Activated T-cell treated with anti-CD3 and anti-CD28 coated beads for 48 hours (primary cell): Measurements from ENCODE around the gene LAYN.

Experiments
- DNase-seq: peaks from one replicate; pipeline ENCODE4 v3.0.0-alpha.2; 2020; ENCODE audit warnings: low read depth

Gene LAYN

DNA sequence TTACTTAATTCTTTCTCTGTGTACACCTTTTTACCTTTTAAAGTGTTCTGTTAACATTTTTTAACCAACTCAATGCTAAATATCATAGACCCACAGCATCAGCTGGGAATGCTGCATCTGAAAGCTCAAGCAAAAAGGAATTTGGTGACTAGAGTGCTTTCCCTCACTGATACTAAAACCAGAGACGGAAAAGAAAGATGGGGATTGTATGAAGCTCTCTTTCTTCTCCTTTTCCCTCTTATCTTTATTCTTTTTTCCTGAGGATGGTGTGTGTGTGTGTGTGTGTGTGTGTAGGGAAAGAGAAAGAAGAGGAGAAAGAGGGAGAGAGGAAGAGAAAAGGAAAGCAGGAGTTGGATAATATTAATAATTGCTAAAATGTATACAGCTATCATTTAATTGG lies 57.6 kb downstream of the LAYN start:
- no peak for DNase-seq

DNA sequence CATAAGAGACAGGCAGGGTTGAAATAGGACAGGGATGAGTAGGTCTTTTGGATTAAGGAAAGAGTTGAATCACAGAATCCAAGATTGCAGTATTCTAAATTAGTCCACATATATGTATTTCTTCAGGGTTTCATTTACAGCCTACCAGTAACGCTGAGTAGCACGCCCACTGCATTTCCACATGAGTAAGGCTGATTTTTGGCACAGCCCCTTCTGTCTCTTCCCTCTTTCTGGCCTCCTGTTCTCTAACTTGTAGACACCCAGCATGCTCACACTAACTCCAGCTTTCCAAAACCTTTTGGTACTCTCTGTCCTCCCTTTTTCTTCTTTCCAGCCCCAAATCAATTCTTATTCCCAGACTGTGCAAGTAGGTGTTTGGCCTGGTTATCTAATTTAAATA lies 58.0 kb downstream of the LAYN start:
- no peak for DNase-seq

DNA sequence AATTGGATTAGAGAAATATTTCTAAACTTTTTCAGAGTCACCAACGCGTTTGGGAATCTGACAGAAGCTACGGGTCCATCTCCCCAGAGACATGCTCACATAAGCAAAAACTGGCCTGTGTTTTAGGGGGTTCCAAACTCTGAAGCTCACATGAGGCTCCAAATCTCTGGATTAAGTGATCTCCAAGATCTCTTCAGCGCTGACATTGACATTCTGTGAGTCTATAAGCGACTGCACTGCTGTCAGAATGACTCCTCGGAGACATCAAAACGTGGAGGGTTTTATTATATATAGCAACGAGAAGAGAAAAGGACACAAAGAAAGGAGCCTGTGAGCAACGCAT lies 61.1 kb downstream of the LAYN start:
- DNase-seq = no peak

DNA sequence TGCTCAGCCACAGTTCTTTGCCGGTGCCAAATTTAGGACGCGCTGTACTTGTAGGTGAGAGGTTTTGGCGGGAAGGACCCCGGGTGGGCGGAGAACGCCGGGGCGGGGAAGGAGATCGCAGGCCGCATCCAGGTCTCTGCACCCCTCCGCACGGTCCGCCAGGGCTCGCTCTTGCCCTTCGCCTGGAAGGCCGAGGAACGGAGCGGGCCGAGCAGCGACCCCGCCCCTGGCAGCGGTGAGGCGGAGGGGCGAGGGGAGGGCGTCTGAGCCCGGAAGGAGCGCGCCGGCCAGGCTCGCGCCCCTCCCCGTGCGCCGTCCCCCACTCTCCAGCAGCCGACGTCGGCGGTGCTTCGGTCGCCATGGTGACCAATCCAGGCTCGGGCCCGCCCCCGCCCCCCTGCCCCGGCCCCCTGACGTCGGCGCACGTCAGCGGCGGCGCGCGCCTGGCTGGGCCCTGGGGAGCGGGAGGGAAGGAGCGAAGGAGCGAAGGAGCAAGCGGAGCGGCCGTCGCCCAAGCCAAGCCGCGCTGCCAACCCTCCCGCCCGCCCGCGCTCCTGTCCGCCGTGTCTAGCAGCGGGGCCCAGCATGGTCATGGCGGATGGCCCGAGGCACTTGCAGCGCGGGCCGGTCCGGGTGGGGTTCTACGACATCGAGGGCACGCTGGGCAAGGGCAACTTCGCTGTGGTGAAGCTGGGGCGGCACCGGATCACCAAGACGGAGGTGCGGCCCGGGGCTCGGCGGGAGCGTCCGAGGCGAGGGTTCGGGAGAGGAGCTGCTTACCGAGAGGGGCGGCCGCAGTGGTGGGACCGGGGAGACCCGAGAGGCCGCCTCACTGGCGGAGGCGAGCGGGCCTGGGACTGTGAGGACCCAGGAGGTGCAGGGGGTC lies 61.7 kb downstream of the LAYN start, which contains the start of gene SIK2:
TSS of gene SIK2 (plus strand) at position 471 of the 886 bp plus-strand sequence. CDS start at position 586, 115 bp downstream.
- peak; percentile 91 for DNase-seq

DNA sequence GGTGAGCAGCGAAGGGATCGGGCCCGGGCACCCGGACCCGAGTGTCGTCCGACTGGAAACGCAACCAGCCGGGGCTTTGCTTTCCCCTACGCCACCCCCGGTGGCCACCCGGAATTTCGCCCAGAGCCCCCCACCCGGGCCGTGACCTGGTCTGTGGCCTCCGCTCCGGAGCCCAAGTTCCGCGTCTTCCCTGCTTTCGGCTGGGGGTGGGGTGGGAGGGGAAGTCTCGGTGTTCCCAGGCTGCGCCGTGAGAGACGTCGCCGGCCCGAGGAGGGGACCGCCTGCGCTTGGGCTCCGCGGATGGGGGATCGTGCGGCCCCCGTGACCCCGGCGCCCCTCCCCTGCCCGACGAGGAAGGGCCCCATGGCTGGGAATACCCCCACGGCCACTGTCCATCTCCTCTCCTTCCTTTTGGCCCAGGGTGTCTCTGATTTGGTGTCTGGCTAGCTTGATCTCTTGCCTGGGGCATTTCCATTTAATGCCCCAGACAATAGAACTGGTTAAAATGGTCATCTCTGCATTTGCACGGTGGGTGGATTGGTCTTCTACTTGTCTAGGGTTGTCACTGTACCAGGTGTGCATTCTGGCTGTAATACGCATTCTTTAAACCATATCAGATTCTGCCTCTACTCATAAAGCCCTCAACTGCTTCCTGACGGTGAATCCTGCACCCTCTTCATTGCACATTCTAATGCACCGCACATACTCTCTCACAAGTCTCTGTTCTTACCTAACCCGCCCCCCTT lies 62.5 kb downstream of the LAYN start:
- no peak for DNase-seq

DNA sequence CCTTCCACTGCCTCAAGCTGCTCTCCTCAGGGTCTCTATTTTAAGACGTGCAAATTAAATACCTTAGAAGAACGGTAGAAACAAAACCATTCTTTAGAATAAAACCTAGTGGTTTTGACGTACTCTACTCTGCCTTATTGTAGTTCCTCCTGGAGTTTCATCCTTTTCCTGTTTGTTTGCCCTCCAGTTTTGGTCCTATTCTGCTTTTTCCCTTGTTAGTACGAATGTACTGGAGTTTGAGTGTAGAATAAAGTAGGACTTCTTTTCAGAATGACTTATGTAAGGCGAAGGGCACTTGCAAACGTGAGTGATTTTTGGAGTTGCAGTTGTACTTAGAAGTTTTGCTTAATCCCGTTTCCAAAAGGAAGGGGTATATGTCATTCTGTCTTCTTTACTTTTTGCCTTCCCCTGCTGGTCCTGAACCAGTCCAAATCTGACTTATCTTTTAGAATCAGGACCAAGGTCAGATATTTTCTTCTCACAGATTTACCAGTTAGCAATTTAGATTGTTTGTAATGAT lies 63.2 kb downstream of the LAYN start:
- no peak for DNase-seq

DNA sequence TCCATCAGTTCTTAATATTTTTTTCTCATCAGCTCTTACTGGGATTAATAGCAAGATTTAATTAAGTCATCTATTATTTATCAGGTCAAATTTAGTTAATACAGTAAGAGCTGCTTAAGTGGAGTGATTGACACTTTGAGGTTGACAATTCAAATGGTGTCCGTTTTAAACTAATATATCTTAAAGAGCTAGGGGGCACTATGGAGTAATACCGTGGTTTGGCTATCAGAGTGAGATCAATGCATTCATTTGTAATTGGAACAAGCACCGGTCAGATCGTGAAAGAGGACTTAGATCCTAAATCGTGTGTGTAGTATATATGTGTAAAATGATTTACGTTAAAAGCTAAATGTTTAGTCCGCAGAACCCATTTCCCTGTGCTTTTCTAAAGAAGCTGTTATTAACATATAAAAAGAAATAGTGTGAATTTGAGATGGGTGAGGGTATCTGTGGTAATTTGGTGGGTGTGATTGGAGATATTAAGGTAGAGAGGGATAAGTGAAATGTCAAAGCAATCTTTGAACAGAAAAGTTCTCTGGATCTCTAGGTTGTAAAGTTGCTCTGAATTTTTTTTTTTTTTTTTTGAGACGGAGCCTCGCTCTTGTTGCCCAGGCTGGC lies 64.0 kb downstream of the LAYN start:
- DNase-seq = no peak

DNA sequence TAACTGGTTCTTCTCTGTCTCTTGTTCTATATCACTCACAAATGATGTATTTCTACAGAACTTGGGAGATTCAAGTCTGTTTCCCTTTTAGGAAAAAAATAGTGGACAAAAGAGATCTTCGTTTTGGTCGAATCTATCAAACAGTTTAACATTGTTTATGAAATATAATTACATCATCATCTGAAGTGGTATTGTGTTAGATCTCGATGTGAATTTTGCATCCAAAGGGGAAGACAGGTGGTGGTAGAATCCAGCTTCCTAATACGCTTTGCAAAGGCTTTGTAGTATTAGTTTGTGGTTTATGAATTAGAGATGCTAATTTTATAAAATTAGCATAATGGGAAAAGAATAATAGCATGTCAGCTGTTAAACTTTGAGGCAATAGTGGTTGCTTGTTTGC lies 65.2 kb downstream of the LAYN start:
- no peak for DNase-seq

DNA sequence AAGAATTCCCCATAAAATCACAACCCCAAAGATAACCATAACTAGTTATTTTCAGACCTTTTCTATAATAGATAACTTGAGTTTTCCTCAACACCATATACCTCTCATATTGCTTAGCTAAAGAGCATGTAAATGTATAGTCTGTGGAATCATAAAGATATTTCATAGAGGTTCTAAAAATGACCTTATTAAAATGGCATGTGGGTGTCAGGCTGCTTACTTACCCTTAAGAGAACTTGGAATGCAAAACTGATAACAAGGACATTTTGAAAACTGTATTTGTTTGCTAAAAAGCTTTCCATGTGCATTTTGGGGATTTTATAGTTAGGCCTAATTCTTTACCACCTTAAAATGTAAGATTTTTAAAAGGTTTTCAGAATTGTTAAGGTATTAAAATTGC lies 66.5 kb downstream of the LAYN start:
- no peak for DNase-seq

DNA sequence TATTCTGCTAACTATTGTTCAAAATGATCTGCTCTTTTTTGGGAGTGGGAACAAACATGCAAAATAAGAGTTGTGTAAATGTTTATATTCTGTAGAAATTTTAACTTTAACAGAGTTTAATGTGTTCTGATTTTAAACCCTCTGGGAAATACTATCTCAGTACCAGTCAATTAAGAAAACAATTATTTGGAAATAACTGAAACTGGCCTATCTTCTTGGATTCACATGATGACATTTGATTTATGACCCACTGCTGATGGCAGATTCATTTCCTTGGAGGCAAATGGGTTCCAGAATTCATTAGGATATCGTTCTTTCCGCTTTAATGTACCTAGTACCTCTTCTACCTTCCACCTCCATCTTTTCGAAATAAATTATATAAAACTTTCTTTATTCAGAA lies 67.2 kb downstream of the LAYN start:
- DNase-seq = no peak
